Measurements from ENCODE around the gene C16orf87.
A peak's percentile ranks its signal among the peaks of the same experiment; 100 is the strongest.

C16orf87 gene

GRCh38 chr16:46807336-46807735, 23.6 kb downstream of the C16orf87 start:
- Histone ChIP-seq H3K23ac (ENCODE audit: low read length) (no peak overlapping the region), H3K4me1 (ENCODE audit: control insufficient read depth in 1 of 2, insufficient read depth in 2 of 2, low read length in 2 of 2) (peaks cover 3 to 4% of the 10 kb centered on the region in 2 experiments), H3K79me2 (ENCODE audit: control insufficient read depth, insufficient read depth, low read length, poor library complexity) (peaks cover 7% of the 10 kb centered on the region), H3K9me3 (ENCODE audit: insufficient read depth, low read depth, low read length) (no peaks in the 10 kb centered on the region), H3K4me2 (ENCODE audit: low read length) (no peak overlapping the region), H3K4ac (ENCODE audit: low read depth, low read length) (peak overlapping the region; percentile 52), H2BK12ac (ENCODE audit: low read length) (peak overlapping the region; percentile 49), H2BK5ac (ENCODE audit: low read depth, low read length, poor library complexity) (no peak overlapping the region), H2BK120ac (ENCODE audit: insufficient read depth, low read length, poor library complexity) (no peak overlapping the region), H2AK5ac (ENCODE audit: low read length) (no peak overlapping the region), H4K12ac (ENCODE audit: low read depth, low read length) (no peak overlapping the region), H4K91ac (ENCODE audit: low read depth, low read length) (no peak overlapping the region), H3K27ac (ENCODE audit: low read depth, low read length) (no peak overlapping the region), H3K18ac (ENCODE audit: low read length) (no peak overlapping the region), H2AFZ (ENCODE audit: insufficient read depth, low read length, poor library complexity) (no peak overlapping the region), H3K4me3 (ENCODE audit: low read depth, low read length) (no peak overlapping the region), H3K9ac (ENCODE audit: low read length) (no peak overlapping the region), H3K27me3 (ENCODE audit: insufficient read depth, low read length) (no peaks in the 10 kb centered on the region), H3K14ac (ENCODE audit: low read length) (no peak overlapping the region), H3K79me1 (ENCODE audit: low read length) (no peaks in the 10 kb centered on the region), H4K8ac (ENCODE audit: low read depth, low read length) (no peak overlapping the region), H3K36me3 (ENCODE audit: control insufficient read depth in 1 of 2, insufficient read depth in 2 of 2, low read length in 2 of 2) (peaks cover 2 to 7% of the 10 kb centered on the region in 2 experiments)
- no peak for DNase-seq
- no CpG with 5 or more reads among the region's 1 CpG for WGBS (ENCODE audit: extremely low coverage, insufficient coverage, insufficient read length)

- no peak overlapping the region for H3K18ac ChIP-seq (ENCODE audit: low read length)
- H3K36me3 ChIP-seq (ENCODE audit: control insufficient read depth in 1 of 2, insufficient read depth in 2 of 2, low read length in 2 of 2) = peaks cover 5 to 9% of the 10 kb centered on the region in 2 experiments
- H3K4me3 ChIP-seq (ENCODE audit: low read depth, low read length) = no peak overlapping the region
- H4K8ac ChIP-seq (ENCODE audit: low read depth, low read length) = no peak overlapping the region
- no peak overlapping the region for H3K9ac ChIP-seq (ENCODE audit: low read length)
- H3K4me2 ChIP-seq (ENCODE audit: low read length) = no peak overlapping the region
- no peak overlapping the region for H3K23ac ChIP-seq (ENCODE audit: low read length)
- no peak overlapping the region for H3K14ac ChIP-seq (ENCODE audit: low read length)
- no peaks in the 10 kb centered on the region for H3K27me3 ChIP-seq (ENCODE audit: insufficient read depth, low read length)
- no peak for DNase-seq
- H4K12ac ChIP-seq (ENCODE audit: low read depth, low read length) = no peak overlapping the region
- WGBS (ENCODE audit: extremely low coverage, insufficient coverage, insufficient read length) = 100% methylated on average over 1 of the region's 3 CpGs
- H2BK12ac ChIP-seq (ENCODE audit: low read length) = no peak overlapping the region
- no peaks in the 10 kb centered on the region for H3K79me1 ChIP-seq (ENCODE audit: low read length)
- no peak overlapping the region for H2AFZ ChIP-seq (ENCODE audit: insufficient read depth, low read length, poor library complexity)
- no peak overlapping the region for H2BK5ac ChIP-seq (ENCODE audit: low read depth, low read length, poor library complexity)
- H3K27ac ChIP-seq (ENCODE audit: low read depth, low read length) = no peak overlapping the region
- no peak overlapping the region for H3K4ac ChIP-seq (ENCODE audit: low read depth, low read length)
- peaks cover 0 to 2% of the 10 kb centered on the region in 2 experiments for H3K4me1 ChIP-seq (ENCODE audit: control insufficient read depth in 1 of 2, insufficient read depth in 2 of 2, low read length in 2 of 2)
- no peak overlapping the region for H4K91ac ChIP-seq (ENCODE audit: low read depth, low read length)
- no peak overlapping the region for H2AK5ac ChIP-seq (ENCODE audit: low read length)
- no peaks in the 10 kb centered on the region for H3K9me3 ChIP-seq (ENCODE audit: insufficient read depth, low read depth, low read length)
- H3K79me2 ChIP-seq (ENCODE audit: control insufficient read depth, insufficient read depth, low read length, poor library complexity) = peaks cover 1% of the 10 kb centered on the region
- H2BK120ac ChIP-seq (ENCODE audit: insufficient read depth, low read length, poor library complexity) = no peak overlapping the region
These were observed 27.6 kb downstream of the C16orf87 start for GRCh38 chr16:46803373-46803772.

- H3K9me3 ChIP-seq (ENCODE audit: insufficient read depth, low read depth, low read length) = no peaks in the 10 kb centered on the region
- no peak overlapping the region for H3K4me3 ChIP-seq (ENCODE audit: low read depth, low read length)
- no peak overlapping the region for H3K4ac ChIP-seq (ENCODE audit: low read depth, low read length)
- no peak overlapping the region for H3K9ac ChIP-seq (ENCODE audit: low read length)
- H3K18ac ChIP-seq (ENCODE audit: low read length) = no peak overlapping the region
- H2BK5ac ChIP-seq (ENCODE audit: low read depth, low read length, poor library complexity) = no peak overlapping the region
- no peak overlapping the region for H4K91ac ChIP-seq (ENCODE audit: low read depth, low read length)
- H3K79me1 ChIP-seq (ENCODE audit: low read length) = no peaks in the 10 kb centered on the region
- DNase-seq = peak in 1 of 2 donors; percentile 73
- no peak overlapping the region for H2AK5ac ChIP-seq (ENCODE audit: low read length)
- H3K36me3 ChIP-seq (ENCODE audit: control insufficient read depth in 1 of 2, insufficient read depth in 2 of 2, low read length in 2 of 2) = peaks cover 8 to 12% of the 10 kb centered on the region in 2 experiments
- no peak overlapping the region for H3K27ac ChIP-seq (ENCODE audit: low read depth, low read length)
- H4K8ac ChIP-seq (ENCODE audit: low read depth, low read length) = no peak overlapping the region
- no peak overlapping the region for H3K23ac ChIP-seq (ENCODE audit: low read length)
- H2AFZ ChIP-seq (ENCODE audit: insufficient read depth, low read length, poor library complexity) = no peak overlapping the region
- WGBS (ENCODE audit: extremely low coverage, insufficient coverage, insufficient read length) = no CpG with 5 or more reads among the region's 5 CpGs
- no peaks in the 10 kb centered on the region for H3K27me3 ChIP-seq (ENCODE audit: insufficient read depth, low read length)
- no peak overlapping the region for H3K14ac ChIP-seq (ENCODE audit: low read length)
- no peak overlapping the region for H2BK12ac ChIP-seq (ENCODE audit: low read length)
- no peaks in the 10 kb centered on the region for H3K4me1 ChIP-seq (ENCODE audit: control insufficient read depth in 1 of 2, insufficient read depth in 2 of 2, low read length in 2 of 2)
- H3K79me2 ChIP-seq (ENCODE audit: control insufficient read depth, insufficient read depth, low read length, poor library complexity) = no peaks in the 10 kb centered on the region
- H2BK120ac ChIP-seq (ENCODE audit: insufficient read depth, low read length, poor library complexity) = no peak overlapping the region
- no peak overlapping the region for H3K4me2 ChIP-seq (ENCODE audit: low read length)
- no peak overlapping the region for H4K12ac ChIP-seq (ENCODE audit: low read depth, low read length)
These were observed 29.4 kb downstream of the C16orf87 start for GRCh38 chr16:46801428-46802049.

GRCh38 chr16:46800494-46800893, 30.5 kb downstream of the C16orf87 start:
- no peak overlapping the region for H2BK12ac ChIP-seq (ENCODE audit: low read length)
- H2BK120ac ChIP-seq (ENCODE audit: insufficient read depth, low read length, poor library complexity) = no peak overlapping the region
- WGBS (ENCODE audit: extremely low coverage, insufficient coverage, insufficient read length) = no CpG with 5 or more reads among the region's 1 CpG
- no peak overlapping the region for H2BK5ac ChIP-seq (ENCODE audit: low read depth, low read length, poor library complexity)
- H3K14ac ChIP-seq (ENCODE audit: low read length) = no peak overlapping the region
- H3K9me3 ChIP-seq (ENCODE audit: insufficient read depth, low read depth, low read length) = no peaks in the 10 kb centered on the region
- DNase-seq = no peak
- no peaks in the 10 kb centered on the region for H3K4me1 ChIP-seq (ENCODE audit: control insufficient read depth in 1 of 2, insufficient read depth in 2 of 2, low read length in 2 of 2)
- H3K4me2 ChIP-seq (ENCODE audit: low read length) = no peak overlapping the region
- no peak overlapping the region for H3K4ac ChIP-seq (ENCODE audit: low read depth, low read length)
- H3K79me1 ChIP-seq (ENCODE audit: low read length) = no peaks in the 10 kb centered on the region
- H3K4me3 ChIP-seq (ENCODE audit: low read depth, low read length) = no peak overlapping the region
- no peak overlapping the region for H2AK5ac ChIP-seq (ENCODE audit: low read length)
- no peak overlapping the region for H3K18ac ChIP-seq (ENCODE audit: low read length)
- no peak overlapping the region for H4K12ac ChIP-seq (ENCODE audit: low read depth, low read length)
- peaks cover 8 to 16% of the 10 kb centered on the region in 2 experiments for H3K36me3 ChIP-seq (ENCODE audit: control insufficient read depth in 1 of 2, insufficient read depth in 2 of 2, low read length in 2 of 2)
- H4K8ac ChIP-seq (ENCODE audit: low read depth, low read length) = no peak overlapping the region
- H3K9ac ChIP-seq (ENCODE audit: low read length) = no peak overlapping the region
- no peaks in the 10 kb centered on the region for H3K27me3 ChIP-seq (ENCODE audit: insufficient read depth, low read length)
- no peaks in the 10 kb centered on the region for H3K79me2 ChIP-seq (ENCODE audit: control insufficient read depth, insufficient read depth, low read length, poor library complexity)
- H3K27ac ChIP-seq (ENCODE audit: low read depth, low read length) = no peak overlapping the region
- H4K91ac ChIP-seq (ENCODE audit: low read depth, low read length) = no peak overlapping the region
- no peak overlapping the region for H2AFZ ChIP-seq (ENCODE audit: insufficient read depth, low read length, poor library complexity)
- no peak overlapping the region for H3K23ac ChIP-seq (ENCODE audit: low read length)
